ENCODE results near the gene CLPTM1. TPM values are rescaled to one million over a fixed set of nuclear protein-coding genes. Genes with fewer than 3 reads are reported as not detected.

The CLPTM1 gene
- total RNA-seq, 4 donors from 2014 or later: 30.6 to 99.5 (median 64.2) TPM

DNA sequence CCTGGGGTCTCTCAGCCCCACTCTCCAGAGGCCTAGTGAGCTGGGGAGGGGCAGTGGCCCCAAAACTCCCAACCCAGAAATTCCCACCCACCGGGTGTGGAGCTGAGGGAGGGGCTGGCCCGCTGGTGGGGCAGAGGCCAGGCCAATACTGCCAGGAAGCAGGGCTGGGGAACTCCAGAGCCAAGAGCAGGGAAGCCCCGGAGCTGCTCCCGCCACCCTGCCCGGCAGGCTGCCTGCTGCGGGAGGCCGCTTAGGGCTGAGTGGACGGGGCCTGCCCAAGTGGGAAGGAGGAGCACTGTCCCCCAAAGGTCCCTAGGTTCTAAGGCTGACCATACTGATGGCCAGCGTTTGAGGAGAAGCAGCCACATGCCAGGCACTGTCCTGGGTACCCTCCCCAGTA is 33.1 kb downstream of the CLPTM1 start:
- no peaks in the 10 kb centered on the region for H3K9me3 ChIP-seq
- H3K36me3 ChIP-seq: no peaks in the 10 kb centered on the region
- no peak overlapping the region for H3K27ac ChIP-seq
- no peaks in the 10 kb centered on the region for H3K27me3 ChIP-seq
- no peak for DNase-seq
- TF ChIP-seq POLR2A (IDR thresholded peaks at IDR 0.05): no peak
- TF ChIP-seq, protein P1, sequence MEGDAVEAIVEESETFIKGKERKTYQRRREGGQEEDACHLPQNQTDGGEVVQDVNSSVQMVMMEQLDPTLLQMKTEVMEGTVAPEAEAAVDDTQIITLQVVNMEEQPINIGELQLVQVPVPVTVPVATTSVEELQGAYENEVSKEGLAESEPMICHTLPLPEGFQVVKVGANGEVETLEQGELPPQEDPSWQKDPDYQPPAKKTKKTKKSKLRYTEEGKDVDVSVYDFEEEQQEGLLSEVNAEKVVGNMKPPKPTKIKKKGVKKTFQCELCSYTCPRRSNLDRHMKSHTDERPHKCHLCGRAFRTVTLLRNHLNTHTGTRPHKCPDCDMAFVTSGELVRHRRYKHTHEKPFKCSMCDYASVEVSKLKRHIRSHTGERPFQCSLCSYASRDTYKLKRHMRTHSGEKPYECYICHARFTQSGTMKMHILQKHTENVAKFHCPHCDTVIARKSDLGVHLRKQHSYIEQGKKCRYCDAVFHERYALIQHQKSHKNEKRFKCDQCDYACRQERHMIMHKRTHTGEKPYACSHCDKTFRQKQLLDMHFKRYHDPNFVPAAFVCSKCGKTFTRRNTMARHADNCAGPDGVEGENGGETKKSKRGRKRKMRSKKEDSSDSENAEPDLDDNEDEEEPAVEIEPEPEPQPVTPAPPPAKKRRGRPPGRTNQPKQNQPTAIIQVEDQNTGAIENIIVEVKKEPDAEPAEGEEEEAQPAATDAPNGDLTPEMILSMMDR (IDR thresholded peaks at IDR 0.05): no peak
- no peaks in the 10 kb centered on the region for H3K4me1 ChIP-seq
- no peak overlapping the region for H3K4me3 ChIP-seq
- intact Hi-C loops (cut with DNase I; ENCODE audit: low total_unique reads): no loop called here

DNA sequence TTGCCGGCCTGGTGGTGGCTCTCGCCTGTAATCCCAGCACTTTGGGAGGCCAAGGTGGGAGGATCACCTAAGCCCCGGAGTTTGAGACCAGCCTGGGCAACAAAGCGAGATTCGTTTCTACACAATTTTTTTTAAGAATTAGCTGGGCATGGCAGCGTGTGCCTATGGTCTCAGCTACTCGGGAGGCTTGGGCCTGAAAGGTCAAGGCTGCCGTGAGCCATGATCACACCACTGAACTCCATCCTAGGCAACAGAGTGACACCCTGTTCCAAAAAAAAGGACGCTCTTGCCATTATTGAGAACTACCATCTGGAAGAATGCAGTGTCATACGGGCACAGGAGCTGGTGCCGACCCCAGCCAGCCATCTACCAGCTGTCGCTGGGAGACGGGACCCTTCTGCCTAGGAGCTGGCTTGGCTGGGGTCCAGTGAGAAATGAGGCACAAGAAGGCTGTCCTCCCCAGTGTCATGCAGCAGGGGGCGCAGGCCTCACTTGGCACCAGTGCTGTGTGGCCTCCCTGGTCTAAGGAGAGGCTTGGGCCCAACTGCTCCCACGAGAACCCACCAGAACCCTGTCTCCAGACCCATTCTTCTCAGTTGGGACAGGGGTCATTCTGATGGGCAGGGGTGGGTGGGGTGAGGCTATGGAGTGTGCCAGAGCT is 33.8 kb downstream of the CLPTM1 start:
- Histone ChIP-seq H3K9me3 (no peaks in the 10 kb centered on the region), H3K36me3 (no peaks in the 10 kb centered on the region), H3K27me3 (no peaks in the 10 kb centered on the region), H3K27ac (no peak overlapping the region), H3K4me3 (no peak overlapping the region), H3K4me1 (no peaks in the 10 kb centered on the region)
- intact Hi-C loops (cut with DNase I; ENCODE audit: low total_unique reads): no loop called here
- TF ChIP-seq, protein P1 (IDR thresholded peaks at IDR 0.05): peak in 3 of 4 experiments; percentile 24 to 35 (median 30)
- no peak for TF ChIP-seq POLR2A (IDR thresholded peaks at IDR 0.05)
- DNase-seq: peak; percentile 58 to 61

DNA sequence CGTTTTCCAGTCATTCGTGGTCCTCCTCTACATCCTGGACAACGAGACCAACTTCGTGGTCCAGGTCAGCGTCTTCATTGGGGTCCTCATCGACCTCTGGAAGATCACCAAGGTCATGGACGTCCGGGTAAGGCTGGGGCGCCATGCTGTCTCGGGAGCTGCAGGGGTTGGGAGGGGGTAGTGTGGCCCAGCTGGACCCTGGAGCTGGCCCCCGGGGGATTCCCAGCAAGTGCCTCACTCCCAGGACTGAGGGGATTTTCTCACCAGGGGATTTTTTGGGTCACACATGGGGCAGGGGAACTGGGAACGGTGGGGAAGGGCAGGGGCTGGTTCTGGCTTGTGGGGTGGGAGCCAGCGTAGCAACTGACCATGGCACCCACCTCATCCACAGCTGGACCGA is 35.3 kb downstream of the CLPTM1 start:
- DNase-seq: no peak
- H3K9me3 ChIP-seq: no peaks in the 10 kb centered on the region
- H3K27me3 ChIP-seq: no peaks in the 10 kb centered on the region
- H3K4me3 ChIP-seq: no peak overlapping the region
- H3K36me3 ChIP-seq: no peaks in the 10 kb centered on the region
- TF ChIP-seq, protein P1 (IDR thresholded peaks at IDR 0.05): no peak
- TF ChIP-seq POLR2A (IDR thresholded peaks at IDR 0.05): no peak
- no peak overlapping the region for H3K27ac ChIP-seq
- no peaks in the 10 kb centered on the region for H3K4me1 ChIP-seq
- intact Hi-C loops (cut with DNase I; ENCODE audit: low total_unique reads): no loop called here

DNA sequence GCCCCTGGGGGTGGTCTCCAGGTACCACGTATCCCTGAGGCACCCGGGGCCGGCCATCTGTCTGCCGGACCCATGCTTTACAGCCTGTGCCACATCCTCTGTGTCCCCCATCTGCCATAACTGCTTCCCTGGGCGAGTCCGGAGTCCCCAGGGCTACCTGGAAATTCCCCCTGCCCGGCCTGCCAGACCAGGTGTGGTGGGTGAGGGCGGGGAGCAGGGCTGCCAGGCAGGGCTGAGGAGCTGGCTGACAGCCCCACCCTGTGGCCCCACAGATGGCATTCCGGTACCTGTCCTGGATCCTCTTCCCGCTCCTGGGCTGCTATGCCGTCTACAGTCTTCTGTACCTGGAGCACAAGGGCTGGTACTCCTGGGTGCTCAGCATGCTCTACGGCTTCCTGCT is 35.8 kb downstream of the CLPTM1 start:
- Histone ChIP-seq H3K4me3 (no peak overlapping the region), H3K27me3 (no peaks in the 10 kb centered on the region), H3K27ac (no peak overlapping the region), H3K9me3 (no peaks in the 10 kb centered on the region), H3K4me1 (no peaks in the 10 kb centered on the region), H3K36me3 (no peaks in the 10 kb centered on the region)
- no peak for DNase-seq
- intact Hi-C loops (cut with DNase I; ENCODE audit: low total_unique reads): no loop called here
- TF ChIP-seq, protein P1 (IDR thresholded peaks at IDR 0.05): no peak
- no peak for TF ChIP-seq POLR2A (IDR thresholded peaks at IDR 0.05)

DNA sequence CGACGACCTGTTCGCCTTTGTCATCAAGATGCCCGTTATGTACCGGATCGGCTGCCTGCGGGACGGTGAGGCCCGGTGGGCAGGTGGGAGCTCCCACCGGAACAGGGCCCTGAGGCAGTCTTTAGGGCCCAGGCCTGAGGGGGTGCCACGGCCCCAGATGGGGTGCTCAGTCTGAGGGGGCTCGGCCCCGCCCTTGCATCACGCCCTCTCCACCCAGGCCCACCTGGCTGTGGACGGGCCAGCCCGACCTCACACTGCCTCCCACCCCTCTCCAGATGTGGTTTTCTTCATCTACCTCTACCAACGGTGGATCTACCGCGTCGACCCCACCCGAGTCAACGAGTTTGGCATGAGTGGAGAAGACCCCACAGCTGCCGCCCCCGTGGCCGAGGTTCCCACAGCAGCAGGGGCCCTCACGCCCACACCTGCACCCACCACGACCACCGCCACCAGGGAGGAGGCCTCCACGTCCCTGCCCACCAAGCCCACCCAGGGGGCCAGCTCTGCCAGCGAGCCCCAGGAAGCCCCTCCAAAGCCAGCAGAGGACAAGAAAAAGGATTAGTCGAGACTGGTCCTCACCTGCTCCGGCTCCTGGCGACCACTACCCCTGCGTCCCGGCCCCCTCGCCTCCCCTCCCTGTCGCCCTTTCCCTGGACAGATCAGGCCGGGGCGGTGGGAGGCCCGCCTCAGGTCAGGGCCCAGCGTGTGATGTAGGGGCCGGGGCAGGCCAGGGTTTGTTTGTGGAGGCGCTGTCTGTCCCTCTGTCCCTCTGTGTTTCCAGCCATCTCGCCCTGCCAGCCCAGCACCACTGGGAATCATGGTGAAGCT is 37.4 kb downstream of the CLPTM1 start:
- intact Hi-C loops (cut with DNase I; ENCODE audit: low total_unique reads): no loop called here
- H3K4me1 ChIP-seq: no peaks in the 10 kb centered on the region
- H3K4me3 ChIP-seq: no peak overlapping the region
- TF ChIP-seq, protein P1 (IDR thresholded peaks at IDR 0.05): no peak
- no peak for TF ChIP-seq POLR2A (IDR thresholded peaks at IDR 0.05)
- H3K9me3 ChIP-seq: no peaks in the 10 kb centered on the region
- H3K27me3 ChIP-seq: no peaks in the 10 kb centered on the region
- H3K36me3 ChIP-seq: no peaks in the 10 kb centered on the region
- no peak overlapping the region for H3K27ac ChIP-seq
- no peak for DNase-seq
